Measurements from ENCODE around the gene CRK. TPM values are rescaled to one million over a fixed set of nuclear protein-coding genes. Genes with fewer than 3 reads are reported as not detected.

The CRK gene
- total RNA-seq, 4 donors from 2014 or later = 65.1 to 72.0 (median 70.0) TPM

DNA sequence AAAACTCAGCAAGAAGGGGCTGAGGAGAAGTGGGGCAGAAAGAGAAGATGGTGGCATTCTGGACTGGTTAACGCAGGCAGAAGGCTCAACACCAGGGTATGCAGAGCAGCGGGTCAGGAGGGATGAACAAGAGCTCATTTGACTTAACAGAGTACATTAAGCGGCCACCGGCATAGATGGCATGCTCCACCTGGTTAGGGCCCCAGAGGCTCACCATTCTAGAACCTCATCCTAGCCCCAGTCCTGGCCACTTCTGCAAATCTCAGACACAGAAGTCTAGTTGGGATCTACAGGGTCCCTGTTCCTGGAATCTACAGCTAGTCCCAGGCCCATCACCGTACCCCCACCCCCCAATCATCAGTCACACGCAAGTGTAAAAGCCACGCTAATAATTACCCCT lies 38.2 kb upstream of the CRK start:
- Histone ChIP-seq H3K27ac (peak overlapping the region in 3 of 4 donors; percentile 93 to 99 (median 99)), H3K4me1 (peaks cover 0 to 67% (median 43%) of the 10 kb centered on the region in 4 donors), H3K9me3 (no peaks in the 10 kb centered on the region), H3K4me3 (no peak overlapping the region), H3K27me3 (no peaks in the 10 kb centered on the region), H3K36me3 (peaks cover 0 to 48% (median 0%) of the 10 kb centered on the region in 3 donors)
- WGBS, 2 donors = 91 to 92% methylated on average over 7 of the region's 7 CpGs
- TF ChIP-seq CTCF (IDR thresholded peaks at IDR 0.05) = no peak
- no peak for TF ChIP-seq POLR2A (IDR thresholded peaks at IDR 0.05)
- DNase-seq (ENCODE audit: low spot score in 2 of 2) = no peak

- Histone ChIP-seq H3K36me3 (peaks cover 0 to 40% (median 0%) of the 10 kb centered on the region in 3 donors), H3K27me3 (no peaks in the 10 kb centered on the region), H3K9me3 (no peaks in the 10 kb centered on the region), H3K4me3 (peak overlapping the region in 1 of 4 donors; percentile 83), H3K27ac (peak overlapping the region; percentile 93 to 99 (median 97)), H3K4me1 (peaks cover 0 to 75% (median 50%) of the 10 kb centered on the region in 4 donors)
- TF ChIP-seq EP300 (IDR thresholded peaks at IDR 0.05) (no peak), CTCF (IDR thresholded peaks at IDR 0.05) (no peak), POLR2A (IDR thresholded peaks at IDR 0.05) (no peak)
- WGBS, 2 donors = 34 to 35% methylated on average over 12 to 23 of the region's 23 CpGs
- no peak for DNase-seq (ENCODE audit: low spot score in 2 of 2)
Observed at GRCh38 chr17:1493291-1493980, 37.4 kb upstream of the CRK start.

DNA sequence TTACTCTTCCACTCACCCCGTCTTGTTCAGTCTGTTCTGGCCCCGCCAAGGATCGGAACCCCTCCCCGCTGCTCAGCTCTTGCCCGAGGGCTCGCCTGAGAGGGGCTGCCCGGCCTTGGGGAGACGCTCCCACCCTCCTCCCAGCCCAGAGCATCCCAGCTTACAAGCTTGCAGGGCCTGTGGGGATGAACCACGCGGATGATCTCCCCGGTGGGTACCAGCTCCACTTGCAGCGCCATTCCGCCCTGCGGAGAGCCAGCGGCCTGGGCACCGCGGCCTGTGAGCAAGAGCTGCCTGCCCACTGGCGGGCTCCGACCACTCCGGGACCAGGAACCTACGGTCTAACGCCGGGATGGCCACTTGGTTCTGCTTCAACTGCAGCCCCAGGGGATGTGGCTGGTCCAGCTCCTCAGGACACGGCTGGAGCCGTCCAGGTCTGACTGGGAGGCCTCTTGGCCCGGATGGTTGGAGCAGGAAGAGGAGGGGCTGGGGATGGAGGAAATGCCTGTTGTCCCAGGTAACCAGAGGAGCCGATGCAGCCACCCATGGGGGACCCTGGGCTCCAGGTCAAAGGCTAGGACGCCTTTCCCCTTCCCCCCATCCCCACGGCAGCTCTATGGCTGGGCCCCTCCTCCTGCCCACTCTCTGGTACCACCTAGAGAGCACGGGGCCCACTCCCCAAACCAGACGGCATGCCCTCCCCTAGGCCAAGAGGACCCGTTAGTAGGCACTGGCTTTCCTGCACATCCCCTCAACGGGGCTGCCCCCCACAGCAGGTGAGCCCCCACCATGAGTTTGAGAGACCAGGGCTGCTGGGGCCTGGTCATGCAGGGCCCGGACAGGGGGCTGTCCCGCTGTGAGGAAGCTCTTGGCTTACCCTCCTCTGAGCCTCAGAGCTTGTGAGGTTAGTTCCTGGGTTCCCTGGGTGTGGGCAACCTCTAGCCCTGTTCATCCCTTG lies 36.5 kb upstream of the CRK start, which contains the start of gene MYO1C:
TSS of gene MYO1C (minus strand) at position 438 of the 958 bp plus-strand sequence. CDS start at position 239, 199 bp downstream.
- H3K27ac ChIP-seq = peak within 1 kb of the TSS; percentile 93 to 99 (median 97)
- peak within 1 kb of the TSS; percentile 54 to 83 (median 70) for H3K4me3 ChIP-seq
- peaks cover 0 to 31% (median 0%) of the 10 kb centered on the region in 3 donors for H3K36me3 ChIP-seq
- DNase-seq (ENCODE audit: low spot score in 2 of 2) = no peak
- no peaks in the 10 kb centered on the region for H3K27me3 ChIP-seq
- no peaks in the 10 kb centered on the region for H3K9me3 ChIP-seq
- peaks cover 0 to 80% (median 55%) of the 10 kb centered on the region in 4 donors for H3K4me1 ChIP-seq
- 58 to 63% methylated on average over 16 to 29 of the region's 35 CpGs for WGBS, 2 donors
- no peak for TF ChIP-seq EP300 (IDR thresholded peaks at IDR 0.05)
- TF ChIP-seq POLR2A (IDR thresholded peaks at IDR 0.05) = no peak
- no peak for TF ChIP-seq CTCF (IDR thresholded peaks at IDR 0.05)

- H3K27me3 ChIP-seq = no peaks in the 10 kb centered on the region
- TF ChIP-seq EP300 (IDR thresholded peaks at IDR 0.05) (peak in 1 of 2 donors; percentile 58), POLR2A (IDR thresholded peaks at IDR 0.05) (peak; percentile 31 to 43), CTCF (IDR thresholded peaks at IDR 0.05) (no peak)
- no peaks in the 10 kb centered on the region for H3K9me3 ChIP-seq
- peaks cover 0 to 22% (median 0%) of the 10 kb centered on the region in 3 donors for H3K36me3 ChIP-seq
- H3K4me3 ChIP-seq = peak overlapping the region; percentile 78 to 87 (median 81)
- peak overlapping the region; percentile 95 to 99 (median 98) for H3K27ac ChIP-seq
- 0 to 4% methylated on average over 26 to 33 of the region's 94 CpGs for WGBS, 2 donors
- no peak for DNase-seq (ENCODE audit: low spot score in 2 of 2)
- H3K4me1 ChIP-seq = peaks cover 0 to 88% (median 61%) of the 10 kb centered on the region in 4 donors
Observed at GRCh38 chr17:1491443-1492248, 35.6 kb upstream of the CRK start.

Measured in tibial nerve (tissue), 4 donors.